Measurements from ENCODE around the gene TOR1B.

DNA sequence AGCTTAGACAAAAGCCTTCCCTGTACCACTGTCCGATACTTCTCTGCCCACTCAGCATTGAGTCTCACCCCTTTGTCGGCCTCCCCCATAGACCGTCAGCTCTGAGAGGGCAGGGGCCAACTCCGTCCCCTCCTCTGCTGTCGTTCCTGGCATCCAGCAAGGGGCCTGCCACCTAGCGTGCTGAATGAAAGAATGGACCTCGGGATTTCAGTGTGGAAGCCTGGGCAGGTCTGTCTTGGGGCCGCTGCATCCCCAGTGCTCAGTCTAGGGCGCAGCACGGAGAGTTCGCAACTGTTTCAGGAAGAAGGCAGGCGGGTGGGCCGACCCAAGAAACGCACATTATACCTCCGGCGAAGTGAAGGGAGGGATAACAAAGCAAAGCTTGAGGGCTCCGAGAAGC lies 1.5 kb upstream of the TOR1B start:
- TF ChIP-seq CTCF (IDR thresholded peaks at IDR 0.05; ENCODE audit: low read length) (no peak), EZH2 (optimal IDR thresholded peaks at IDR 0.05; ENCODE audit: low read depth, low read length) (no peak)

Data from MM.1S (cell line).